IPS-11a (cell line): Measurements from ENCODE around the gene HMGB4.

Experiments used
- H3K4me3 ChIP-seq: one replicate; pipeline ENCODE4 v1.5.1; 2013; ENCODE audit warnings: low read depth, low read length, control low read depth

The HMGB4 gene

GRCh38 chr1:33863779-33864178, at the start of gene HMGB4:
TSS of gene HMGB4 (plus strand) at chr1:33864079. CDS start at chr1:33864192, 113 bp downstream.
- H3K4me3 ChIP-seq: no peak within 1 kb of the TSS

- no peak overlapping the region for H3K4me3 ChIP-seq
Observed at GRCh38 chr1:33814166-33814565, 49.7 kb upstream of the HMGB4 start.

GRCh38 chr1:33815061-33815460, 48.8 kb upstream of the HMGB4 start:
- H3K4me3 ChIP-seq: no peak overlapping the region

- no peak overlapping the region for H3K4me3 ChIP-seq
Observed at GRCh38 chr1:33818071-33818470, 45.8 kb upstream of the HMGB4 start.

GRCh38 chr1:33819290-33819912, 44.5 kb upstream of the HMGB4 start:
- H3K4me3 ChIP-seq: no peak overlapping the region

- no peak overlapping the region for H3K4me3 ChIP-seq
Observed at GRCh38 chr1:33819913-33820311, 44.0 kb upstream of the HMGB4 start.

- no peak overlapping the region for H3K4me3 ChIP-seq
Observed at GRCh38 chr1:33820804-33821203, 43.1 kb upstream of the HMGB4 start.

- no peak overlapping the region for H3K4me3 ChIP-seq
Observed at GRCh38 chr1:33821291-33821690, 42.6 kb upstream of the HMGB4 start.

GRCh38 chr1:33822396-33822795, 41.5 kb upstream of the HMGB4 start:
- no peak overlapping the region for H3K4me3 ChIP-seq

- no peak overlapping the region for H3K4me3 ChIP-seq
Observed at GRCh38 chr1:33823401-33823800, 40.5 kb upstream of the HMGB4 start.

- no peak overlapping the region for H3K4me3 ChIP-seq
Observed at GRCh38 chr1:33823830-33824229, 40.0 kb upstream of the HMGB4 start.

GRCh38 chr1:33824321-33824720, 39.6 kb upstream of the HMGB4 start:
- H3K4me3 ChIP-seq: no peak overlapping the region

GRCh38 chr1:33824971-33825370, 38.9 kb upstream of the HMGB4 start:
- H3K4me3 ChIP-seq: no peak overlapping the region

- H3K4me3 ChIP-seq: no peak overlapping the region
Observed at GRCh38 chr1:33825506-33825905, 38.4 kb upstream of the HMGB4 start.

- H3K4me3 ChIP-seq: no peak overlapping the region
Observed at GRCh38 chr1:33826311-33826710, 37.6 kb upstream of the HMGB4 start.

- H3K4me3 ChIP-seq: no peak overlapping the region
Observed at GRCh38 chr1:33826711-33827110, 37.2 kb upstream of the HMGB4 start.

- H3K4me3 ChIP-seq: no peak overlapping the region
Observed at GRCh38 chr1:33828059-33828458, 35.8 kb upstream of the HMGB4 start.

GRCh38 chr1:33828654-33829053, 35.2 kb upstream of the HMGB4 start:
- H3K4me3 ChIP-seq: no peak overlapping the region

GRCh38 chr1:33836911-33837310, 27.0 kb upstream of the HMGB4 start:
- no peak overlapping the region for H3K4me3 ChIP-seq

GRCh38 chr1:33837635-33838034, 26.2 kb upstream of the HMGB4 start:
- H3K4me3 ChIP-seq: no peak overlapping the region

- H3K4me3 ChIP-seq: no peak overlapping the region
Observed at GRCh38 chr1:33841494-33841893, 22.4 kb upstream of the HMGB4 start.

GRCh38 chr1:33842348-33842747, 21.5 kb upstream of the HMGB4 start:
- H3K4me3 ChIP-seq: no peak overlapping the region

- no peak overlapping the region for H3K4me3 ChIP-seq
Observed at GRCh38 chr1:33844166-33844565, 19.7 kb upstream of the HMGB4 start.
